Left lung (tissue), 10 donors: ENCODE measurements around the gene UMOD. TPM values are rescaled to one million over a fixed set of nuclear protein-coding genes. Genes with fewer than 3 reads are reported as not detected.
A peak's percentile ranks its signal among the peaks of the same experiment; 100 is the strongest.

Experiments
- ATAC-seq: fragments of 200-7000 bp; cut with Tn5 transposase; one replicate; pipeline ENCODE4 v1.9.1; 2020; ENCODE audit warnings: moderate library complexity
- DNase-seq, 4 donors: peaks; one replicate each; pipeline ENCODE4 v3.0.0-alpha.2; 2013 to 2020
- H3K27ac ChIP-seq, 2 donors: fragments of 200-600 bp; sonication (generic) in 1 of 2; one replicate each; pipeline versions ENCODE4 v1.5.0 to v1.8.0; 2020 to 2021
- H3K27me3 ChIP-seq, 2 donors: fragments of 200-600 bp; sonication (generic) in 1 of 2; one replicate each; pipeline versions ENCODE4 v1.5.0 to v1.8.0; 2020 to 2021
- H3K36me3 ChIP-seq, 2 donors: fragments of 200-600 bp; sonication (generic) in 1 of 2; one replicate each; pipeline versions ENCODE4 v1.5.0 to v1.8.0; 2020 to 2021
- H3K4me1 ChIP-seq, 2 donors: fragments of 200-600 bp; one replicate each; pipeline ENCODE4 v1.8.0; 2021
- H3K4me3 ChIP-seq, 2 donors: fragments of 200-600 bp; sonication (generic) in 1 of 2; one replicate each; pipeline versions ENCODE4 v1.5.0 to v1.8.0; 2020 to 2021; ENCODE audit warnings: mild to moderate bottlenecking in 1 of 2
- H3K9me3 ChIP-seq, 2 donors: fragments of 200-600 bp; sonication (generic) in 1 of 2; one replicate each; pipeline versions ENCODE4 v1.5.0 to v1.8.0; 2020 to 2021
- CTCF ChIP-seq, 2 donors: fragments of 200-600 bp; sonication (generic) in 1 of 2; IDR thresholded peaks; one replicate each; pipeline versions ENCODE4 v1.5.0 to v1.8.0; 2021; ENCODE audit warnings: antibody characterized with exemption in 2 of 2
- intact Hi-C, 2 donors: fragments of 100-400 bp; cut with DNase I; formaldehyde crosslinking; loops; one replicate each; pipeline versions ENCODE4 v1.11.2 to v1.14.2; 2022
- polyA plus RNA-seq, 6 donors: library from polyadenylated mRNA; unstranded; fragments of 120-200 nt; gene quantifications; one replicate each; pipeline ENCODE4 v1.2.1, GENCODE V29; 2013; ENCODE audit not compliant: insufficient read length in 6 of 6
- total RNA-seq, 2 donors: library from RNA; stranded (reverse); fragmentation: NEBNext Ultra II Directional; extraction: Animal tissue kit (Norgen Biotek cat#: 25700); gene quantifications; one replicate each; pipeline ENCODE4 v1.2.1, GENCODE V29; 2021
- donor health status: DM: no; HTN: yes; CAD: no.
- donor health status: DM: no; HTN: no; CAD: no.

The UMOD gene
- total and polyA plus RNA-seq, 8 donors, result 0.11 to 2.5 (median 0.20) TPM; not detected in 2

- Histone ChIP-seq H3K27ac (no peak overlapping the region), H3K4me3 (no peak overlapping the region), H3K27me3 (peaks cover 0 to 25% of the 10 kb centered on the region in 2 donors), H3K36me3 (no peaks in the 10 kb centered on the region), H3K4me1 (peaks cover 0 to 6% of the 10 kb centered on the region in 2 donors), H3K9me3 (no peaks in the 10 kb centered on the region)
- intact Hi-C loops, result loop anchor here in 1 of 2 donors (10.0 kb wide), 1 partner anchor 489 kb away; no protein-coding TSS in a partner anchor
- DNase-seq, result peak in 2 of 4 donors; percentile 42 to 61
- peak; percentile 80 to 82 for TF ChIP-seq CTCF (IDR thresholded peaks at IDR 0.05)
- peak; percentile 92 for ATAC-seq
Observed at GRCh38 chr16:20383106-20384029, 30.9 kb upstream of the UMOD start.

- DNase-seq (no peak), ATAC-seq (no peak)
- Histone ChIP-seq H3K4me3 (no peak overlapping the region), H3K27ac (no peak overlapping the region), H3K27me3 (peaks cover 0 to 25% of the 10 kb centered on the region in 2 donors), H3K9me3 (no peaks in the 10 kb centered on the region), H3K36me3 (no peaks in the 10 kb centered on the region), H3K4me1 (peaks cover 0 to 6% of the 10 kb centered on the region in 2 donors)
- TF ChIP-seq CTCF (IDR thresholded peaks at IDR 0.05), result no peak
- intact Hi-C loops, result loop anchor here in 1 of 2 donors (10.0 kb wide), 1 partner anchor 488 kb away; no protein-coding TSS in a partner anchor
Observed at GRCh38 chr16:20382202-20382948, 29.9 kb upstream of the UMOD start.

- intact Hi-C loops, result loop anchor here in 1 of 2 donors (10.0 kb wide), 1 partner anchor 486 kb away; no protein-coding TSS in a partner anchor
- DNase-seq, result no peak
- peaks cover 0 to 16% of the 10 kb centered on the region in 2 donors for H3K27me3 ChIP-seq
Observed at GRCh38 chr16:20380782-20381181, 28.3 kb upstream of the UMOD start.

GRCh38 chr16:20377181-20377580 is 24.7 kb upstream of the UMOD start:
- peaks cover 0 to 22% of the 10 kb centered on the region in 2 donors for H3K27me3 ChIP-seq
- no peak overlapping the region for H3K4me3 ChIP-seq
- intact Hi-C loops, result no loop called here
- H3K4me1 ChIP-seq, result no peaks in the 10 kb centered on the region
- DNase-seq (no peak), ATAC-seq (no peak)
- no peak for TF ChIP-seq CTCF (IDR thresholded peaks at IDR 0.05)
- H3K9me3 ChIP-seq, result no peaks in the 10 kb centered on the region
- no peak overlapping the region for H3K27ac ChIP-seq
- no peaks in the 10 kb centered on the region for H3K36me3 ChIP-seq

More at GRCh38 chr16:20380782-20381181, 28.3 kb upstream of the UMOD start:
- H3K27ac ChIP-seq, result no peak overlapping the region
- H3K4me1 ChIP-seq, result no peaks in the 10 kb centered on the region
- H3K9me3 ChIP-seq, result no peaks in the 10 kb centered on the region
- TF ChIP-seq CTCF (IDR thresholded peaks at IDR 0.05), result no peak
- H3K36me3 ChIP-seq, result no peaks in the 10 kb centered on the region
- no peak for ATAC-seq
- no peak overlapping the region for H3K4me3 ChIP-seq
